ENCODE data around the gene TNIK. TPM values are rescaled to one million over a fixed set of nuclear protein-coding genes. Genes with fewer than 3 reads are reported as not detected.

Gene TNIK
- total RNA-seq, 2 donors from 2014 or later, result 31.7 to 37.9 TPM

DNA sequence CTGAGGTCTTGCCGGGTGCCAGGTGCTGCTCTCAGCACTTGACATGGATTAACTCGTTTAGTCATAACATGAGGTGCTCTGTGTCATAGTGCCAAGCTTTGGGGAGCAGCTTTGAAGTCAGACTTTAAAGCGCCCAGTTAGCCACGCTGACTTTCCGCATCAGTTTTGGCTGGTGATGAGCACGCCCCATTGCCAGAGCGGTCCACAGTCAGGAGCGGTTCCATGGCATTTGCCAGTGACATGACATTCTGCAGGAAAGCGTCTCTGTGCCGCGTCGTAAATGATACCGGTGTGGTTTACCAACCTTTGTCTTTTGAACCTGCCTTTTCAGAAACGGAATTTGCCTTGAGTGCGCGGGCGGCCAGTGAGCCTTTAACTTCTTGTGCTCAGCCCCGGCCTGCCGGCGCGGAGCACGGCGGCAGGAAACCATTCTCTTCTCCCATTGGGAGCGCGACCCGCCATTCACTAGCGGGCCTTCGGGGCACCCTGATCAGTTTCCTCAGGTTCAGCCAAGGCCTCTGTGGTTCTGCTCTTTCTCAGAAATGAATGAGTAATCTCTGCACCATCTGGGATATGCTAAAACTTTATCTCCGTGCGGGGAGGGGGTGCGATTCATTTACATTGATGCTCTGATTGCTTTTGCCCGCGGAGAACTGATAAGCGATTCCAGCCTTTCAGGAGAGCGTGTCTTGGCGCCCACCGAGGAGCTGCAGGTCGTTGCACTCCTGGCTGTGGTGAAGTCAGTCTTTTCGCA is 432.0 kb downstream of the TNIK start:
- Mint-ChIP-seq H3K36me3 (no peaks in the 10 kb centered on the region), H3K9me3 (no peaks in the 10 kb centered on the region), H3K27ac (peak overlapping the region in 1 of 2 donors; percentile 58)
- ATAC-seq (peak; percentile 90 to 91), DNase-seq (ENCODE audit: low spot score in 2 of 2) (peak; percentile 45 to 73)

GRCh38 chr3:171026597-171027293 is 433.5 kb downstream of the TNIK start, which contains the start of gene SLC2A2:
Gene SLC2A2, minus strand, starts transcription at chr3:171026720. Its CDS starts 50 bp downstream, at chr3:171026670.
- H3K27ac Mint-ChIP-seq, result no peak within 1 kb of the TSS
- no peak for ATAC-seq
- DNase-seq (ENCODE audit: low spot score in 2 of 2), result no peak
- no peaks in the 10 kb centered on the region for H3K9me3 Mint-ChIP-seq
- no peaks in the 10 kb centered on the region for H3K36me3 Mint-ChIP-seq

DNA sequence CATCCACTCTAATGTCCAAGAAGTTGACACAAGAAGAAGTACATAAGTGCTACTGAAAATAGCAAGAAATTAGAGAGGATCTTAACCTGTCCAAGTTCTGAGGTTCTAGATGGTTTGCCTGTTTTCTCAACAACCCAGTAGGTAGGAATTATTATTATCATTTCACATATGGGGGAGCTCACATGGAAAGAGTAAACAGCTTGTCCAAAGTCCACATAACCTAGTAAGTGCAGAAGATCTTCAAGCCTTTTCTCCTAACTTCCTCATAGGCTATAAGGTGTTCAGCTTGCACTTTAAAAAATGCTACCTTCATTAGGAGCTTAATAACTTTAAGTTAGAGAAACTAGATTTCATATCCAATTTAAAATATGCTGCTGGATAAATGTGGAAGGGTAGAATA is 436.6 kb downstream of the TNIK start:
- ATAC-seq, result no peak
- no peaks in the 10 kb centered on the region for H3K9me3 Mint-ChIP-seq

GRCh38 chr3:171021377-171021776 is 438.8 kb downstream of the TNIK start:
- H3K36me3 Mint-ChIP-seq, result no peaks in the 10 kb centered on the region
- H3K9me3 Mint-ChIP-seq, result no peaks in the 10 kb centered on the region
- DNase-seq (ENCODE audit: low spot score in 2 of 2), result no peak
- H3K27ac Mint-ChIP-seq, result no peak overlapping the region
- no peak for ATAC-seq

More for the DNA sequence above, 436.6 kb downstream of the TNIK start:
- H3K27ac Mint-ChIP-seq, result no peak overlapping the region
- DNase-seq (ENCODE audit: low spot score in 2 of 2), result no peak
- H3K36me3 Mint-ChIP-seq, result no peaks in the 10 kb centered on the region

GRCh38 chr3:171018156-171018935 is 441.9 kb downstream of the TNIK start:
- DNase-seq (ENCODE audit: low spot score in 2 of 2), result peak in 1 of 2 donors; percentile 4

GRCh38 chr3:171013822-171014748 is 446.1 kb downstream of the TNIK start:
- DNase-seq (ENCODE audit: low spot score in 2 of 2) (no peak), ATAC-seq (no peak)
- no peaks in the 10 kb centered on the region for H3K9me3 Mint-ChIP-seq
- H3K36me3 Mint-ChIP-seq, result no peaks in the 10 kb centered on the region
- no peak overlapping the region for H3K27ac Mint-ChIP-seq

More at GRCh38 chr3:171018156-171018935, 441.9 kb downstream of the TNIK start:
- ATAC-seq, result no peak
- Mint-ChIP-seq H3K9me3 (no peaks in the 10 kb centered on the region), H3K27ac (no peak overlapping the region), H3K36me3 (no peaks in the 10 kb centered on the region)

- H3K27ac Mint-ChIP-seq, result no peak overlapping the region
- ATAC-seq, result no peak
- H3K36me3 Mint-ChIP-seq, result no peaks in the 10 kb centered on the region
- no peaks in the 10 kb centered on the region for H3K9me3 Mint-ChIP-seq
- DNase-seq (ENCODE audit: low spot score in 2 of 2), result no peak
Measured at GRCh38 chr3:171011873-171012336, 448.3 kb downstream of the TNIK start.
